ENCODE measurements around the gene TRMU.
"Not testable (repeated sequence)": the region's sequence is repeated elsewhere in the genome, so short reads cannot be mapped to it uniquely, and the experiment has no call there.

Gene TRMU

GRCh38 chr22:46300491-46300890 lies 35.0 kb upstream of the TRMU start:
- no peak for DNase-seq

- no peak for DNase-seq
These were observed 32.1 kb upstream of the TRMU start for GRCh38 chr22:46303347-46303965.

GRCh38 chr22:46308283-46308988 lies 27.1 kb upstream of the TRMU start:
- DNase-seq = no peak

DNA sequence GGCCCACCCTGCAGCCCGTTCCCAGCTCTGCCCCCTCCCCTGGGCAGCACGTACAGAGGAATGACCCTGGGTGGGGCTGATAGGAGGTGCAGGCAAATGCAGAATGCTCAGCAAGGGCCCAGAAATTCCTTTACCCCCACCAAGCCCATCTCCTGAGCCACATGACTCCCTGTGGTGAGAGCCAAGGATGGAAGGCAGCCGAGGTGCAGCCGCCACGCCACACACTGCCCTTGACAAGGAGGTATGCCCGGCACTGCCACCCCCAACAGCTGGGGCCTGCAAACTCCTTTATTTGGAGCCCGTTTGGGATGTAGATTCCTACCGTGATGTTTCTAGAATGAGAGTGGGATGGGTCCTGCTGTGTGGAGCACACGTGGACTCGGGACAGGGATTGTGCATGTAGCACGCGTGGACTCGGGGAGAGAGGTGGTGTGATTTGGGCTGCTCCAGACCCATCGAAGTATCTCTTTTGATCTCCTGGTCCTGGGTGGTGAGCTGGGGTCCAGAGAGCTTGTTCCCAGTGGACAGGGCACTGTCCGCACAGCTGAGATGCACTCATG lies 25.9 kb upstream of the TRMU start:
- DNase-seq = no peak

DNA sequence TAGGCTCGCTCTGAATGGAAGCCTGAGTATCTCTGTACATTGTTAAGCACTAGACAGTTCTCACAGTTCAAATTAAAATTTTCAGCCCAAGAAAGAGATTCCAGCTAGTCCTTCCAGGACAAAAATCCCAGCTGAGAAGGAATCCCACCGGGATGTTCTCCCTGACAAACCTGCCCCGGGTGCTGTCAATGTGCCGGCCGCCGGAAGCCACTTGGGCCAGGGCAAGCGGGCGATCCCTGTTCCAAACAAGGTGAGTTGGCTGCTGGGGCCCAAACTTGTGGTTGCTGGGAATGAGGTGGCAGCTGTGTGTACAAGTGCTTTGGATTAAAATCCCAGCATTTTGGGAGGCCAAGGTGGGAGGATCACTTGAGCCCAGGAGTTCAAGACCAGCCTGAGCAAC lies 23.5 kb upstream of the TRMU start:
- no peak for DNase-seq

GRCh38 chr22:46312848-46313247 lies 22.7 kb upstream of the TRMU start:
- not testable (repeated sequence) for DNase-seq

GRCh38 chr22:46315976-46316375 lies 19.5 kb upstream of the TRMU start:
- no peak for DNase-seq

- no peak for DNase-seq
These were observed 17.9 kb upstream of the TRMU start for GRCh38 chr22:46317646-46318045.

DNA sequence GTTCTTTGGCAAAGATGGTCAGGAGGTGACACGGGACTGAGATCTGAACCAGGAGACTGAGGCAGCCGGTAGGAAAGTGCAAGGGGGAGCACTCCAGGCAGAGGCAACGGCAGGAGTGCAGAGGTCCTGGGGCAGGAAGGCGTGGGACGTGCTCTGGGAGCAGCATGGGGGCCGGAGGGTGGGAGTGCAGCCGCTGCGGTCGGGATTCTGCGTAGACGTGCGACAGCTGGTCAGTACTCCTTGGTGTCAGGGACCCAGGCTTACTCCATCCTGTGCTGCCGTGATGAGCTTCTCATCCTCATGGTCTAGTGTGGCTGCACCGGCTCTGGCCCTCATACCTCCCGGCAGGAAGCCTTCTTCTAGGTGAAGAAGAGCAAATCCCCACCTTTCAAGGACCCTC lies 16.9 kb upstream of the TRMU start:
- DNase-seq = no peak

DNA sequence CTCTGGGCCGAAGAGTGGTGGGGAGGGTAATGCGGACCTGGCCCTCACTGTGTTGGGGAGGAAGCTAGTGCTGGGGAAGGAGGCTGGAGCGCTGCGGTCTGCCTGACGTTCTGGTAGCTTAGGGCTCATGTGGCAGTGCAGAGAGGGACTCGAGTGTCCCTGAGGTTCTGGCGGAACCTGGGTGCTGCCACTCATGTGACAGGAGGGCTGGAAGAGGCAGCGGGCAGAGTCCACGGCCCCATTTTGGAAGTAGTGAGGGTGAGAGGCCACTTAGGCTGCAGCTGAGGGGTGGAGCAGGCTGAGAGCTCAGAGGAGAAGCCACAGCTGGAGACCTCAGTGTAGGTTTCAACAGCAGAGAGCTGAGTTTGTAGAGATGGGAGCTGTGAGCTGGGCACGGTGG lies 16.2 kb upstream of the TRMU start:
- no peak for DNase-seq

DNA sequence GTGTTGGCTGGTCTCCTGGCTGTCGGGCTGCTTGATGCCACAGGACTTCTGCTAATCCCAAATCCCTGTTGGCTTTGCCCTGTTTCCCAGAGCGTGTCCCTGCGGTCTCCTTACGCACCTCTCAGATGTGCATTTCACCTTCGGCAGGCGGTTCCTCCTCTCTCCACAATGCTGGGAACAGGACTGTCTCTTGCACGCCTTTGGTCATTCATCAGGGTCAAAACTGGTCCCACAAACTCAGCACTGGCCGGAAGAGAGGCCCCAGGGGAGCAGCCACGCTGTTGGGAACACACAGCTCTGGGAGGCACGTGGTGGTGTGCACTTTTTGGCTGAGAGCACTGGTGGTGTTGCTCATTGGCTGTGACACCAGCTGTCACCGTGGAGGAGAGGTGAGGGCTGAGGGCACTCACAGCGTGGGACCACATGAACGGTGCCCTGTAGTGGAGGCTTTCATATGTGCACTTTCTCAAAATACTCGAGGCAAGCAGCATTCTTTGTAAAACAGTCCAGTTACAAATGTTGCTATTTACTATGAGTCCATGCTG lies 15.3 kb upstream of the TRMU start:
- no peak for DNase-seq

DNA sequence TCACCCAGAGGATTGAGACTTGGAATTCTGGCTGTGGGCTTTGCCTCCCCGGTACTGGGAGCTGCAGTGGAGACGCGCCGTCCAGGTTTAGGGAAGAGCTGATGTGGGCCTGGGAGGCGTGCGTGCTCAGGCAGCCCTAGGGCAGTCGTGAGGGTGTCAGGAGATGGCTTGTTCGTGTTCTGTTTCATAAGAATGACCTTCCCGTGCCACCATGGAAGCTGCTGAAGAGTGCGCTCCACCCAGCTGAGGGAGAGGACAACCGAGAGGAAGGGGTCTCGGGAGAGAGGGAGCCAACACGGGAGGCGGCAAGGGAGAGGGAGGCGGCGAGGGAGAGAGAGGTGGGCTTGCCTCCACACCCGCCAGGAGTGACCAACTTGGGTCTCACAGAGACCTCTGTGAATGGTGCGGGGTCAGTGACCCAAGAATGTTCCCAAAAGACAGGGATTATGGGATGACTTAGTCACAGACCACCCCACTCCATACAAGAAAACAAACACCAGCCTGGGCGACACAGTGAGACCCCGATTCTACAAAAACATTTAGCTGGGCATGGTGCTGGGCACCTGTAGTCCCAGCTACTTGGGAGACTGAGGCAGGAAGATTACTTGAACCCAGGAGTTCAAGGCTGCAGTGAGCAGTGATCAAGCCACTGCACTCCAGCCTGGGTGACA lies 14.7 kb upstream of the TRMU start:
- no peak for DNase-seq

DNA sequence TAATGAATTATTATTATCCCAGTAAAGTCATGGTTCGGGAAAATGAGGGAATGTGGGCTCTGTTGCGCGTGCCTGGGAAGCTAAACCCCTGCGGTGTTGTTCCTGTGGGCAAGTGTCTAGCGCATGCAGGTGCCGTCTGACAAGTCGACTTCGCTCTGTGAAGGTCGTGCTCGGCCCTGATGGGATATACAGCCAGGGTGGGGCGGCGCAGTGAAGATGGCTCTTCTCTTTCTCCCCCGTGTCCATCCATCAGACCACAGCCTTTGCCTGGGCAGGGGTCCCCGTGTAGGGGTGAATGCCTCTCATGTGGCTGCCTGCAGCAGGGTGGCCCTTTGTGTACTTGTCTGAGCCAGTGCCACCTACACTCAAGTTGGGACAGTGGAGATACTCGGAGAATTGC lies 12.8 kb upstream of the TRMU start:
- DNase-seq = no peak

- no peak for DNase-seq
These were observed 12.4 kb upstream of the TRMU start for GRCh38 chr22:46323162-46323561.

DNA sequence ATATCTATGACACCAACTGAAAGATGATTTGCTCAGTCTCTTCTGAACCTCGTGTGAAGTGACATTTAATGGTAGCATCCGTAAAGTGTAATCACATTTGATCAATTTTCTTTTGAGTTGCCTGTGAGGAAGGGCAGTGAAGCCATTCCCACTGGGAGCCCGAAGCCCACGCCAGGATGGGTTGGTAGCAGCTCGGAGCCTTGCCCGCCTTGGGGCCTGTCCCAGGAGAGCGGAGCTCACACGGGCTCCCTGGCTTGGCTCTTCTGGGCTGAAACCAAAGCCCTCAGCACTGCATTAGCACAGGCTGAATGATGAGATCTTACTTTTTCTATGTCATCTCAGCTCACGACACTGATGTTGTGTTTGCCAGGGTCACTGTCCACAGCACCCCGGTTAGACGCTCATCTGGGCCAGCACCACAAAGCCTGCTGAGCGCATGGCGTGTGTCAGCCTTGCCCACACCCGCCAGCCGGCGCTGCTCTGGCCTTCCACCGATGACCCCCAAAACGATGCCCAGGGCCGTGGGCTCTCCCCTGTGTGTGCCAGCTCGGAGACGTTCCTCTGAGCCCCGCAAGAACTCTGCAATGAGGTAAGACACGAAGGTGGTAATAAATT lies 9.3 kb upstream of the TRMU start:
- no peak for DNase-seq

GRCh38 chr22:46327691-46328465 lies 7.6 kb upstream of the TRMU start:
- no peak for DNase-seq

- no peak for DNase-seq
These were observed 6.7 kb upstream of the TRMU start for GRCh38 chr22:46328797-46329196.

DNA sequence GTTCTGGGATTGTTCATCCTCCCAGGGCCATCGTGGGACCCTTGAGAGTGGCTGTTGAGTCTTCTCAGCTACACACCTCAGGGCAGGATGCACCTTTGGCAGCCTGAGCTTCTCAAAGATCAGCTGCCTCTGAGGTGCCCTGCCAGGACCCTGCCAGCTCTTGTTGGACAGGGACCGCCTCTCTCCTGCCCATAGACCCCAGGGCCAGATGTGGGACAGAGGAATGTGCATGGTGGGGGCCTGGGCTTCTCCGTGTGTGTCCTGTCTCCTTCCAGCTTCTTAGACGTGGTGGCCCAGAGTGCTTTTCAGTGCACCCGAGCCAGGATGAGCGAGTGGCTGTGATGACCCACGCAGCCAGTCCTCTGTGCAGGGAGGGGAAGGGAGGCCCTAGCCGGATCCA lies 5.9 kb upstream of the TRMU start:
- no peak for DNase-seq

DNA sequence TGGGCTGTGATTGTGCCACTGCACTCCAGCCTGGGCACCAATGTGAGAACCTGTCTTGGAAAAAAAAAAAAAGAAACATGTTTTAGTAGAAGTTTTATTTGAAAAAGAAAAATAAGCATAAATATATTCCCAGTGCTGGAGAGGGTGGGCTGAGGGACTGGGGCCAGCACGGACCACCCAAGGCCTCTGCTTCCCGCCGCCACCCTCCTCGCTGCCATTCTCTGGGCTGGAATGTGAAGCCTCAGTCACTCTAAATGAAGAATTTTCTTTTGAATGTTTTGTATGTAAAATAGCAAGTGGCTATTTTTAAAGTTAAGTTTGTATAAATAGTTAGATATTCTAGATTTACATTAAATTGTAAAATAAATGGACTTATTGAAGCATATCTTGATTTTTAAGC lies 5.1 kb upstream of the TRMU start:
- no peak for DNase-seq

DNA sequence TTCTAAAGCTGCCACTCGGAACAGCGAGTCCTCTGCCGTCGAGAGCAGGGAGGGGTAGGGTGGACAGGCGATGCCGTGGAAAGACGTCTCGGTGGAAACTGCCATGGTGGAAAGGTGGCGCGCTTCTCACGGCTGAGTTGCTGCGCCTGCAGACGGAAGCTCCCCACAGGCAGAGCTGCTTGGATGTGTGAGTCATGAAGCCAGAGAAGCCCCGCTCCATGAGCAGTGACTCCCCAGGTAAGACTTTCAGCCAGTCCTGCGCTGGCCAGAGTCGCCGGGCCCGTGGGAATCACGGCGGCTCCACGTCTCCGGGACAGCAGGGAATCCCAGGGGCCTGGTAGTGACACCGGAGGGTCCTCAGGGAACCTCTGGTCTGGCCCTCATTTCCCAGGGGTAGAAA lies 4.0 kb upstream of the TRMU start:
- DNase-seq = no peak

DNA sequence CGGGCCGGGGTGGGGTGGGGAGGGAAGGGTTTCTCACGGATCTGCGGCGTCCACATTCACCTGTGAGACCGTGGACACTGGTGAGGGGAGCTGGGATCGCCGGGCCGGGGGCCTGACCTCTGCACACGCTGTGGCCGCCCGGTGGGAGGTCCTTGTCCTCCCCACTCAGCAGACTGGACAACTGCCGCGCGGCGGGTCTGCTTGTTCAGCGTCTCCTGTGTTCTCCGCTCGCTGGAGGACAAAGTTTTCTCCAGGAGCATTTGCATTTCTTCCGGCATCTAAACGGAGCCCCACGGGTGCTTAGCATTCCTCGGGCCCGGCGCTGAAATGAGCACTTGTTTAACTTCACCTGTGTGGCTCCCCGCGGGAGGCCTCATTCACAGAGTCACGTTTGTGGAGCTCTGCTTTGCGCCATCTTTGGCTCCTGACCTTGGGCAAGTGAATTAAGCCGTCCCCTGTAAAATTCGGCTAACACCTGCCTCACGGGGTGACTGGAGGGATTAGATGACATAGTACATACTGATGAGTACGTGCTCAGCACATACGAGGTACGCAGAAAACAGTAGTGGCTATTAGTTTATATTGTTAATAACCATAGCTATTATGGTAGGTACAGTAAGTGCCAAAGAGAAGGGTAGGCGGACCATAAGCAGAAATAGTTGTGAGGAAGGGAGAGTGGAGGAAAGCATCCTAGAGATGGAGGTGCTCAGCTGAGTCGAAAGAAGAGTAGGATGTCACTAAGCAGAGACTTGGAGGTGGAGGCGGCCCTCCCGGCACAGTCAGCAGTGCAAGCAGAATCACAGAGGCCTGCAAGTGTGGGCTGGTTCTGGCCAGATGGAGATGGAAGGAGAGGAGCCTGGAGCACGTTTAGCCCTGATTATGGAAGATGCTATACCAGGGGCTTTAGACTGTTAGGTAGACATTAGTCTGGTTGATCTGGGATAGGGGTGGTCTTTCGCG lies 885 bp downstream of the TRMU start:
- DNase-seq = peak; percentile 42
